Psoas muscle (tissue), 8 donors: ENCODE measurements around the gene NTN5. TPM values are rescaled to one million over a fixed set of nuclear protein-coding genes. Genes with fewer than 3 reads are reported as not detected.

ENCODE experiments used
- ATAC-seq, 4 donors: fragments of 200-7000 bp; cut with Tn5 transposase; one replicate each; pipeline ENCODE4 v1.9.1; 2020; ENCODE audit warnings: moderate library complexity in 3 of 4, mild to moderate bottlenecking in 2 of 4
- DNase-seq, 2 donors: peaks; one replicate each; pipeline ENCODE4 v3.0.0-alpha.2; 2020
- H3K27ac ChIP-seq: fragments of 200-600 bp; one replicate; pipeline ENCODE4 v1.8.0; 2022
- H3K27me3 ChIP-seq, 3 donors: fragments of 200-600 bp in 1 of 3; one replicate each; pipeline versions ENCODE4 v1.6.1 to v1.8.0; 2013 to 2022; ENCODE audit warnings: low read length in 2 of 3, mild to moderate bottlenecking in 2 of 3, moderate library complexity in 1 of 3; ENCODE audit not compliant: insufficient read depth in 3 of 3
- H3K36me3 ChIP-seq, 2 donors: fragments of 200-600 bp in 1 of 2; one replicate each; pipeline versions ENCODE4 v1.6.1 to v1.8.0; 2013 to 2022; ENCODE audit warnings: low read depth in 1 of 2, mild to moderate bottlenecking in 1 of 2, moderate library complexity in 1 of 2; ENCODE audit not compliant: insufficient read depth in 1 of 2
- H3K4me1 ChIP-seq: fragments of 200-600 bp; one replicate; pipeline ENCODE4 v1.8.0; 2022
- H3K4me3 ChIP-seq: fragments of 200-600 bp; one replicate; pipeline ENCODE4 v1.8.0; 2022; ENCODE audit warnings: mild to moderate bottlenecking
- H3K9me3 ChIP-seq: fragments of 200-600 bp; one replicate; pipeline ENCODE4 v1.8.0; 2022
- CTCF ChIP-seq: fragments of 200-600 bp; IDR thresholded peaks from one replicate; pipeline ENCODE4 v1.8.0; 2022; ENCODE audit warnings: antibody characterized with exemption
- WGBS, 3 donors: extraction: QIAGEN DNeasy Blood & Tissue Kit; methylation state at CpG; one replicate each; pipeline versions ENCODE4 v1.1.6 to v1.1.7; 2013; 5-methylcytosine and 5-hydroxymethylcytosine counted together
- intact Hi-C, 2 donors: fragments of 100-400 bp; cut with DNase I; formaldehyde crosslinking; loops; one replicate each; pipeline versions ENCODE4 v1.11.0 to v1.14.2; 2022
- polyA plus RNA-seq, 3 donors: library from polyadenylated mRNA; stranded (reverse); fragments of 200-250 nt; gene quantifications; one replicate each; pipeline ENCODE4 v1.2.3, GENCODE V29; 2013
- total RNA-seq, 4 donors: library from RNA; stranded (reverse); fragmentation: NEBNext Ultra II Directional in 2 of 4; extraction: Animal tissue kit (Norgen Biotek cat#: 25700) in 2 of 4; gene quantifications; one replicate each; pipeline versions ENCODE4 v1.2.1 to v1.2.4, GENCODE V29; 2021 to 2023
- donor health status: healthy with polysubstance abuse.
- donor health status: DM: no; HTN: no; CAD: no; lungs with moderate emphysema.
- donor health status: Bipolar disorder and iron deficiency.
- donor health status: healthy.
- donor health status: DM: yes; HTN: yes; CAD: no.
- donor health status: DM: no; HTN: no; CAD: no.
- donor health status: DM: no; HTN: no; CAD: no.
- donor health status: DM: yes; HTN: yes; CAD: no.

NTN5 gene
- total and polyA plus RNA-seq, 7 donors: 0.04 to 0.21 TPM; not detected in 5

GRCh38 chr19:48668332-48668731 lies 4.5 kb downstream of the NTN5 start:
- TF ChIP-seq CTCF: no peak
- Histone ChIP-seq H3K4me1 (no peaks in the 10 kb centered on the region), H3K27ac (no peak overlapping the region), H3K27me3 (no peaks in the 10 kb centered on the region), H3K4me3 (no peak overlapping the region), H3K9me3 (no peaks in the 10 kb centered on the region), H3K36me3 (no peaks in the 10 kb centered on the region)
- no peak for ATAC-seq
- no peak for DNase-seq
- 36 to 59% (median 53%) methylated on average over 3 of the region's 3 CpGs for WGBS, 3 donors
- intact Hi-C loops: no loop called here

- TF ChIP-seq CTCF: no peak
- Histone ChIP-seq H3K9me3 (no peaks in the 10 kb centered on the region), H3K4me1 (no peaks in the 10 kb centered on the region), H3K27me3 (no peaks in the 10 kb centered on the region), H3K4me3 (no peak overlapping the region), H3K27ac (no peak overlapping the region), H3K36me3 (no peaks in the 10 kb centered on the region)
- no peak for DNase-seq
- intact Hi-C loops: no loop called here
- WGBS, 3 donors: 85 to 92% (median 88%) methylated on average over 6 of the region's 6 CpGs
- ATAC-seq: no peak
Observed at GRCh38 chr19:48665786-48666185, 7.0 kb downstream of the NTN5 start.

- no peaks in the 10 kb centered on the region for H3K4me1 ChIP-seq
- no peak for ATAC-seq
- no peaks in the 10 kb centered on the region for H3K36me3 ChIP-seq
- no peak overlapping the region for H3K27ac ChIP-seq
- no peaks in the 10 kb centered on the region for H3K27me3 ChIP-seq
- WGBS, 3 donors: 84 to 89% (median 87%) methylated on average over 14 of the region's 14 CpGs
- intact Hi-C loops: no loop called here
- no peaks in the 10 kb centered on the region for H3K9me3 ChIP-seq
- DNase-seq: no peak
- no peak overlapping the region for H3K4me3 ChIP-seq
- no peak for TF ChIP-seq CTCF
Observed at GRCh38 chr19:48664476-48664875, 8.3 kb downstream of the NTN5 start.

- Histone ChIP-seq H3K27me3 (no peaks in the 10 kb centered on the region), H3K9me3 (no peaks in the 10 kb centered on the region), H3K36me3 (no peaks in the 10 kb centered on the region), H3K27ac (no peak overlapping the region), H3K4me3 (no peak overlapping the region), H3K4me1 (no peaks in the 10 kb centered on the region)
- TF ChIP-seq CTCF: no peak
- no peak for ATAC-seq
- no peak for DNase-seq
- intact Hi-C loops: no loop called here
- WGBS, 3 donors: 94 to 100% (median 95%) methylated on average over 4 of the region's 4 CpGs
Observed at GRCh38 chr19:48663667-48664066, 9.2 kb downstream of the NTN5 start.

GRCh38 chr19:48661711-48662090 lies 11.1 kb downstream of the NTN5 start:
- Histone ChIP-seq H3K4me1 (no peaks in the 10 kb centered on the region), H3K9me3 (no peaks in the 10 kb centered on the region), H3K27me3 (no peaks in the 10 kb centered on the region), H3K36me3 (no peaks in the 10 kb centered on the region), H3K27ac (no peak overlapping the region), H3K4me3 (no peak overlapping the region)
- intact Hi-C loops: no loop called here
- TF ChIP-seq CTCF: no peak
- DNase-seq: no peak
- no peak for ATAC-seq
- 93 to 95% (median 95%) methylated on average over 41 to 50 of the region's 50 CpGs for WGBS, 3 donors
